ENCODE measurements around the gene ACTL7A. TPM values are rescaled to one million over a fixed set of nuclear protein-coding genes. Genes with fewer than 3 reads are reported as not detected.
A peak's percentile ranks its signal among the peaks of the same experiment; 100 is the strongest.

ACTL7A gene
- total and polyA plus RNA-seq, 2 of the 13 experiments (the other 11 are each of a cell fraction or from before 2014, with no cell fraction given): not detected

- TF ChIP-seq ZNF646 (CRISPR knock-in tag; IDR thresholded peaks at IDR 0.05) (no peak), CENPX (CRISPR knock-in tag; IDR thresholded peaks at IDR 0.05) (no peak), PAXIP1 (CRISPR knock-in tag; conservative IDR thresholded peaks at IDR 0.05) (no peak), TOPORS (CRISPR knock-in tag; IDR thresholded peaks at IDR 0.05) (no peak), ZBTB10 (CRISPR knock-in tag; IDR thresholded peaks at IDR 0.05; ENCODE audit: borderline replicate concordance) (no peak), POLR2G (IDR thresholded peaks at IDR 0.05; ENCODE audit: low read depth, low read length) (peak; percentile 59; the same call in 1 of the 2 replicates), ZNF768 (CRISPR knock-in tag; IDR thresholded peaks at IDR 0.05) (no peak), ZNF746 (CRISPR knock-in tag; IDR thresholded peaks at IDR 0.05) (no peak), TEAD3 (CRISPR knock-in tag; optimal IDR thresholded peaks at IDR 0.05; ENCODE audit: borderline replicate concordance) (no peak), KAT7 (CRISPR knock-in tag; IDR thresholded peaks at IDR 0.05; ENCODE audit: borderline replicate concordance) (0 out of 2 replicates have a peak, but pooled peaks have one; percentile 44), RBM22 (optimal IDR thresholded peaks at IDR 0.05; ENCODE audit: low read length) (peak; percentile 86), ZNF792 (CRISPR knock-in tag; IDR thresholded peaks at IDR 0.05) (no peak), RFX1 (IDR thresholded peaks at IDR 0.05) (no peak), KMT2B (CRISPR knock-in tag; IDR thresholded peaks at IDR 0.05) (no peak)
- TF ChIP-seq, protein P1, sequence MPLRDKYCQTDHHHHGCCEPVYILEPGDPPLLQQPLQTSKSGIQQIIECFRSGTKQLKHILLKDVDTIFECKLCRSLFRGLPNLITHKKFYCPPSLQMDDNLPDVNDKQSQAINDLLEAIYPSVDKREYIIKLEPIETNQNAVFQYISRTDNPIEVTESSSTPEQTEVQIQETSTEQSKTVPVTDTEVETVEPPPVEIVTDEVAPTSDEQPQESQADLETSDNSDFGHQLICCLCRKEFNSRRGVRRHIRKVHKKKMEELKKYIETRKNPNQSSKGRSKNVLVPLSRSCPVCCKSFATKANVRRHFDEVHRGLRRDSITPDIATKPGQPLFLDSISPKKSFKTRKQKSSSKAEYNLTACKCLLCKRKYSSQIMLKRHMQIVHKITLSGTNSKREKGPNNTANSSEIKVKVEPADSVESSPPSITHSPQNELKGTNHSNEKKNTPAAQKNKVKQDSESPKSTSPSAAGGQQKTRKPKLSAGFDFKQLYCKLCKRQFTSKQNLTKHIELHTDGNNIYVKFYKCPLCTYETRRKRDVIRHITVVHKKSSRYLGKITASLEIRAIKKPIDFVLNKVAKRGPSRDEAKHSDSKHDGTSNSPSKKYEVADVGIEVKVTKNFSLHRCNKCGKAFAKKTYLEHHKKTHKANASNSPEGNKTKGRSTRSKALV (CRISPR knock-in tag; IDR thresholded peaks at IDR 0.05): no peak
Measured at GRCh38 chr9:108882052-108882888, 20.2 kb downstream of the ACTL7A start (continued).

All from HepG2 (cell line).